ENCODE data around the gene ARRDC4. TPM values are rescaled to one million over a fixed set of nuclear protein-coding genes. Genes with fewer than 3 reads are reported as not detected.

The ARRDC4 gene
- total and polyA plus RNA-seq, 8 donors = 12.7 to 29.5 (median 17.4) TPM

DNA sequence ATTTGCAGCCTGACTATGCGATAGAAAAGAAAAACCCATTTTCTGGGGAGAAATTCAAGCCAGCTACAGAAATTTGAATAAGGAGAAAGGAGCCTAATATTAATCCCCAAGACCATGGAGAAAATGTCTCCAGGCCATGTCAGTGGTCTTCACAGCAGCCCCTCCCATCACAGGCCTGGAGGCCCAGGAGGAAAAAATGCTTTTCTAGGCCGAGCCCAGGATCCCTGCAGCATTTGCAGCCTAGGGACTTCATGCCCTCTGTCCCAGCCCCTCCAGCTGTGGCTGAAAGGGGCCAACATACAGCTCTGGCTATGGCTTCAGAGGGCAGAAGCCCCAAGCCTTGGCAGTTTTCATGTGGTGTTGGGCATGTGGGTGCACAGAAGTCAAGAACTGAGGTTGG is 26.3 kb downstream of the ARRDC4 start:
- no peaks in the 10 kb centered on the region for H3K27me3 ChIP-seq
- peaks cover 0 to 5% of the 10 kb centered on the region in 2 donors for H3K4me1 ChIP-seq
- intact Hi-C loops (cut with DNase I) = no loop called here
- no peaks in the 10 kb centered on the region for H3K36me3 ChIP-seq
- peaks cover 0 to 12% of the 10 kb centered on the region in 2 donors for H3K9me3 ChIP-seq
- DNase-seq = no peak
- H3K4me3 ChIP-seq = no peak overlapping the region
- TF ChIP-seq, protein P1, sequence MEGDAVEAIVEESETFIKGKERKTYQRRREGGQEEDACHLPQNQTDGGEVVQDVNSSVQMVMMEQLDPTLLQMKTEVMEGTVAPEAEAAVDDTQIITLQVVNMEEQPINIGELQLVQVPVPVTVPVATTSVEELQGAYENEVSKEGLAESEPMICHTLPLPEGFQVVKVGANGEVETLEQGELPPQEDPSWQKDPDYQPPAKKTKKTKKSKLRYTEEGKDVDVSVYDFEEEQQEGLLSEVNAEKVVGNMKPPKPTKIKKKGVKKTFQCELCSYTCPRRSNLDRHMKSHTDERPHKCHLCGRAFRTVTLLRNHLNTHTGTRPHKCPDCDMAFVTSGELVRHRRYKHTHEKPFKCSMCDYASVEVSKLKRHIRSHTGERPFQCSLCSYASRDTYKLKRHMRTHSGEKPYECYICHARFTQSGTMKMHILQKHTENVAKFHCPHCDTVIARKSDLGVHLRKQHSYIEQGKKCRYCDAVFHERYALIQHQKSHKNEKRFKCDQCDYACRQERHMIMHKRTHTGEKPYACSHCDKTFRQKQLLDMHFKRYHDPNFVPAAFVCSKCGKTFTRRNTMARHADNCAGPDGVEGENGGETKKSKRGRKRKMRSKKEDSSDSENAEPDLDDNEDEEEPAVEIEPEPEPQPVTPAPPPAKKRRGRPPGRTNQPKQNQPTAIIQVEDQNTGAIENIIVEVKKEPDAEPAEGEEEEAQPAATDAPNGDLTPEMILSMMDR (IDR thresholded peaks at IDR 0.05) = no peak
- no peak for ATAC-seq
- no peak overlapping the region for H3K27ac ChIP-seq

DNA sequence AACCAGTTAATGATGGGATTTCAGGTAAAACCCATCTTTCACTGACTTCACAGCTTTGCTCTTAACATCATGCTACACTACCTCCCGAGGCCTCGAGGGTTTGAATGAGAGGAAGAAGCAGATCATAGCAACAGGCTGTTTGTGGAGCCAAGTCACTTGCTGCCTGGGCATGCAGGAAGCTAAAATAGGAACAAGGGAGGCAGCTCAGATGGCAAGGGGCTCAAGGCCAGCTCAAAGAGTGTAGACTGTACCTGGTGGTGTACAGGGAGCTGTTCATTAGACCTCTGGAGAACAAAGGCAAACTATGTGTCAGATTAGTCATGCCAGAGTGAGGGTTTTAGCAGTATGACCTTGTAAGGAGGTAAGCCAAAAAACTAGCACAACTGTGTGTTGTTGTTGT is 28.8 kb downstream of the ARRDC4 start:
- Histone ChIP-seq H3K36me3 (no peaks in the 10 kb centered on the region), H3K4me3 (no peak overlapping the region), H3K9me3 (peaks cover 0 to 12% of the 10 kb centered on the region in 2 donors), H3K4me1 (peaks cover 0 to 5% of the 10 kb centered on the region in 2 donors), H3K27me3 (no peaks in the 10 kb centered on the region), H3K27ac (no peak overlapping the region)
- DNase-seq = no peak
- TF ChIP-seq, protein P1 (IDR thresholded peaks at IDR 0.05) = no peak
- intact Hi-C loops (cut with DNase I) = no loop called here
- ATAC-seq = no peak

DNA sequence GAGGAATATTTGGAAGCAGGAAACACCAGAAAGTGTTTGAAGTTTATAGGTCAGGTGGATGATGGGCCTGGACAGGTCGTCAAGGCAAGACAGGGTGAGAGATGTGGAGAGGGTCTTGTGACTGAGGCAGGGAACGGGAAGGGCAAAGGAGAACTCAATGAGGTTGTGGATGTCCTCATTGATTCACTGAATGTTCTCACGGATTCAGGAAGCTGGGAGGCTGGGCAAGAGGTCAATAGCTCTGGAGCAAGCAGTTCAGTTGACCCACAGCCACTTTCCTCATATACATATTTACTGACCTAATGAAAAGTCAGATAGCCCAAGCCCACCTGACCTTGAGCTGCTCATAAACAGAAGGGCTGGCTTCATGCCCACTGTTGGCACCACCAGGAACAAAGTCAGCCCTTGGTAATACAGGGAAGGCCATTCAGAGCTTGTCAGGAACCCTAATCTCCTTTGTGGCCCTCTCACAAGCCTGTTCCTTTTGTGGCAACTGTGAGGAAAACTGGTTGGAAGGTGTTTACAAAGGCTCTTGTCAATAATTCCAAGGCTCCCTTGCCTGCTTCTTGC is 31.6 kb downstream of the ARRDC4 start:
- no peak for DNase-seq
- H3K4me1 ChIP-seq = no peaks in the 10 kb centered on the region
- ATAC-seq = no peak
- H3K4me3 ChIP-seq = no peak overlapping the region
- H3K36me3 ChIP-seq = no peaks in the 10 kb centered on the region
- TF ChIP-seq, protein P1 (IDR thresholded peaks at IDR 0.05) = no peak
- intact Hi-C loops (cut with DNase I) = no loop called here
- H3K27me3 ChIP-seq = no peaks in the 10 kb centered on the region
- peaks cover 0 to 3% of the 10 kb centered on the region in 2 donors for H3K9me3 ChIP-seq
- no peak overlapping the region for H3K27ac ChIP-seq

DNA sequence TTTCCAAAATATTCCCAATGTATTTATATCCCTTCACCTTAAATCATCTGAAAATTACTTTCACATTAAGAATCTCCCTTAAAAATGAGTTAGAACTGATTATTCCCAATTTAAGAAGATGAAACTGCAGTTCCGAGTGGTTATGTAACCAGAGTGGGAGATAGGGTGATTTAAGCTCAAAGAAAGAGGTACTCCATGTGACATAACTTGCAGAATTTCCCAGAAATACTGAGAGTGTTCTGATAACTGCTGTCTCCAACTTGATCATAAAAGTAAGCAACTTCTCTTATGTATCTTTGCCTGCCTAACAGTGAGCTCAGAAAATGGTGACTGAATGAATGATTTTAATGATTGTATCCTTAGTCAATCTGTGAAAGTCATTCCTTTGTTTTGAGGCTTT is 32.3 kb downstream of the ARRDC4 start:
- DNase-seq (no peak), ATAC-seq (no peak)
- H3K27me3 ChIP-seq = no peaks in the 10 kb centered on the region
- intact Hi-C loops (cut with DNase I) = no loop called here
- H3K9me3 ChIP-seq = no peaks in the 10 kb centered on the region
- H3K4me3 ChIP-seq = no peak overlapping the region
- TF ChIP-seq, protein P1 (IDR thresholded peaks at IDR 0.05) = no peak
- no peaks in the 10 kb centered on the region for H3K4me1 ChIP-seq
- no peaks in the 10 kb centered on the region for H3K36me3 ChIP-seq
- H3K27ac ChIP-seq = no peak overlapping the region

DNA sequence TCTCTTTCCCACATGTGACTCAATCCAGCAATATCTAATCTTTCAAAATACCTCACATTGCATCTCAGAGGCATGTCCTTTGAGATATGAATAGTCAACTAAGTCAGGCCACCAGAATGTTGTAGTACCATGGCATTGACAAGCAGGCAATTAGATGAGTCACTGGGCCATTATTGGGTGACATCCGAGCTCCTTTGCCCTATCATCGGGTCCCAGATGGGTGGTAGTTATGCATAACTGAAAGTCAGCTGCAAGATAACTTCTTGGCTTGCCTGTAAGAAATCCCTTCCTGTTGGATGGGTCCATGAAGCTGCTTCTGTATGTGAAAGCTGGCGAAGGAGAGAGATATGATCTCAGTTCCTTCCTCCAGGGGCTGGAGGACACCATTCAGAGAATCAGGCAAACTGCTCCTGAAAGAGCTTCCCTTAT is 32.8 kb downstream of the ARRDC4 start:
- H3K9me3 ChIP-seq = no peaks in the 10 kb centered on the region
- no peak overlapping the region for H3K4me3 ChIP-seq
- TF ChIP-seq, protein P1 (IDR thresholded peaks at IDR 0.05) = no peak
- DNase-seq (no peak), ATAC-seq (peak; percentile 34)
- no peaks in the 10 kb centered on the region for H3K36me3 ChIP-seq
- H3K27ac ChIP-seq = no peak overlapping the region
- intact Hi-C loops (cut with DNase I) = no loop called here
- H3K27me3 ChIP-seq = no peaks in the 10 kb centered on the region
- no peaks in the 10 kb centered on the region for H3K4me1 ChIP-seq

Measured in left lung (tissue), 10 donors.